ENCODE results near the gene SLC8B1. TPM values are rescaled to one million over a fixed set of nuclear protein-coding genes. Genes with fewer than 3 reads are reported as not detected.
"Not testable (repeated sequence)": the region's sequence is repeated elsewhere in the genome, so short reads cannot be mapped to it uniquely, and the experiment has no call there.

The SLC8B1 gene
- total RNA-seq, 1 donor from 2014 or later, result 41.9 TPM

DNA sequence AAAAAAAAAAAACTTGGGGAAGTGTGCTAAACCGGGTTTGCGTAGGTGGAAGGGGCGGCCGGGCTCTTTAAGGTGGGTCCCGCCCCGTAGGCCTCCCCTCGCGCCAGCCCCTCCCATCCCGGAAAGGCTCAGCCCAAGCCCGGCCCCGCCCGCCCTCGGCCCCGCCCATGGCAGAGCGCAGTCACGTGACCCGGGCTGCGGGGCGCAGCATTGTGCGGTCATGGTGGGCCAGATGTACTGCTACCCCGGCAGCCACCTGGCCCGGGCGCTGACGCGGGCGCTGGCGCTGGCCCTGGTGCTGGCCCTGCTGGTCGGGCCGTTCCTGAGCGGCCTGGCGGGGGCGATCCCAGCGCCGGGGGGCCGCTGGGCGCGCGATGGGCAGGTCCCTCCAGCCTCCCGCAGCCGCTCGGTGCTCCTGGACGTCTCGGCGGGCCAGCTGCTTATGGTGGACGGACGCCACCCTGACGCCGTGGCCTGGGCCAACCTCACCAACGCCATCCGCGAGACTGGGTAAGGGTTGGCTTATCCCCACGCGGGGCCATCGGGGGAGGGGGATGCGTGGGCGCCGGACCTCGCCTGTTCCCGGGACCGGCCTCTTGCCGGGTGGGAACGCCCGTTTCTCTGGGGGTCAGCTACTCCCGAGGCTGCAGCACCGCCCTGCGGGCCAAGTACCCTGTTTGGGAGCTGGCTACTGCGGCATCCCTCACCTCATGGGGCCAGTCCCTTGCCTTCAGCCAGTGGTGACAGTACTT, 23.6 kb upstream of the SLC8B1 start, which contains the start of gene PLBD2:
PLBD2 (plus strand) TSS at position 207 of the 752 bp plus-strand sequence; CDS start at position 221, 14 bp downstream.
- intact Hi-C loops (cut with micrococcal nuclease), result loop anchor here (1.0 kb wide), 8 partner anchors 23 to 608 kb away; partner anchors contain the start of genes OAS2, RBM19, SDSL and SLC8B1

DNA sequence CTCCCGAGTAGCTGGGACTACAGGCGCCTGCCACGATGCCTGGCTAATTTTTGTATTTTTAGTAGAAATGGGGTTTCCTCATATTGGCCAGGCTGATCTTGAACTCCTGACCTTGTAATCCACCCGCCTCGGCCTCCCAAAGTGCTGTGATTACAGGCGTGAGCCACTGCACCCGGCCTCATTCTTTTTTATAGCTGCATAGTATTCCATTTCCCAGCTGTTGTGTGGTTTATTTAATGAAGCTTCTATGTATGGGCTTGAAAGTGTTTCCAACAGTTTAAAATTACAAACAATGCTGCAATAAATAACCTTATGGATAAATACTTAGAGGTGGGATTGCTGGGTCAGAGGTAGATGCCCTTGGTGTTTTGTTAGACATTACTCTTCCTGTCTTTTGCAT, 19.3 kb upstream of the SLC8B1 start:
- intact Hi-C loops (cut with micrococcal nuclease), result not testable (repeated sequence)

- intact Hi-C loops (cut with micrococcal nuclease), result no loop called here
Measured at GRCh38 chr12:113351089-113351488, 16.2 kb upstream of the SLC8B1 start.

DNA sequence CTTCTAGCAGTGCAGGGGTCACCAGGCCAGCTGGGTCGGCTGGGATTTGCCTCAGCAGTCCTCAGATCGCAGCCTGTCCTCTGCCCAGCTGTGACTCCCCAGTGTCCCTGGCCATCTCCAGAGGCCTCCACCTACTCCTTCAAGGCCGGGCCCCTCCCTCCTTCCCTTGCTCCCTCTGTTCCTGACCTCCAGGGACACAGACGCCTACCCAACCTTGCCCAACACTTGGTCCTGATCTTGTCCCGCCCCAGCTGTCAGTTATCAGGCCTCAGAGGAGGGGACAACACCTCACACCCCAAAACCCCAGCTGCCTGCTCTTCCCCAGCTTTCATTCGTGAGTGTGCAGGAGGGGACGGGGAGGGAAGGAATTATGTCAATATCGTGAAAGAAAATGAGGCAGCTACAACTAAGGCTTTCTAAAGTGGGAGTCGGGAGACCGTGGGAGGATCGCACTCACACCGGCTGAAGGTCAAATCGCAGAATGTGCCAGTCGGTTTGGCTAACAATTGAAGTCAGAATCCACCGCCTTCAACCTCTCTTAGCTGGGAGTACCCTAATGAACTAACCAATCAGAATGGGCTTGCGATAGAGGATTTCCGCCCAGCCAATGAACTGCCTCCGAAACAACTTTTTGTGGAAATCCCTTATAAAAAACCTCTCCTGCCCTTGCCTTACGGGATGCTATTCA, 14.1 kb upstream of the SLC8B1 start:
- intact Hi-C loops (cut with micrococcal nuclease), result no loop called here

DNA sequence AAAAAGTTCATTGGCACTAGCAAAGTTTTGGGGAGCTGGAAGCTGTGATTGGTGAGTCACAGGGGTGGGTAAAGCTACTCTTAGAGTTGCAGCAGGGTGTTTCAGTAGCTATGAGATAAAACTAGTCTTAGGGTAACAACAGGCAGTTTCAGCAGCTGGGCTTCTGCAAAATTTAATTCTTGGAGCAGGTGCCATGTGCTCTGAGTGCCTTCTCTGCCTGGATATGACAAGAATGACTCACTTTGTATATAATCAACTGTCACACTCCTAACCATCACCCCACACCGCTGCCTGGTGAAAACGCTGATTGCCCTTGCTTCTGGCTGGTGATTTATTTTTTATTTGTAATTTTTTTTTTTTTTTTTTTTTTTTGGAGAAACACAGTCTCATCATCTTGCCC, 13.0 kb upstream of the SLC8B1 start:
- intact Hi-C loops (cut with micrococcal nuclease), result no loop called here

- intact Hi-C loops (cut with micrococcal nuclease), result no loop called here
Measured at GRCh38 chr12:113347107-113347506, 12.2 kb upstream of the SLC8B1 start.

GRCh38 chr12:113346353-113346752, 11.4 kb upstream of the SLC8B1 start:
- intact Hi-C loops (cut with micrococcal nuclease), result no loop called here

DNA sequence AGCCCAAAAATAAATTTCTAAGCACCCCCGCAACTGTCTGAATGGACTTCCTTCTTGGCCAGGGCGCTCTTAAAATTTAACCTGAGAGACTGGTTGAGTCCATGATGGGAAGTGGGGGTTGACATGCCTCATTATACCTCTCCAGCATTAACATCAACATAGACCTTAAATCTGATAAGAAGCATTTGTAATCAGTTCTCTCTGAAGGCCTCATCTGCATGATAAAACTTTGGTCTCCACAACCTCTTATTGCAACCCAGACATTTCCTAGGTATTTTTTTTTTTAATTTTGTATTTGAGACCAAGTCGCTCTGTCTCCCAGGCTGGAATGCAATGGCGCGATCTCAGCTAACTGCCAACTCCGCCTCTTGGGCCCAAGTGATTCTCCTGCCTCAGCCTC, 10.4 kb upstream of the SLC8B1 start:
- intact Hi-C loops (cut with micrococcal nuclease), result no loop called here

- intact Hi-C loops (cut with micrococcal nuclease), result no loop called here
Measured at GRCh38 chr12:113341535-113341934, 6.6 kb upstream of the SLC8B1 start.

GRCh38 chr12:113340061-113340460, 5.2 kb upstream of the SLC8B1 start:
- intact Hi-C loops (cut with micrococcal nuclease), result no loop called here

DNA sequence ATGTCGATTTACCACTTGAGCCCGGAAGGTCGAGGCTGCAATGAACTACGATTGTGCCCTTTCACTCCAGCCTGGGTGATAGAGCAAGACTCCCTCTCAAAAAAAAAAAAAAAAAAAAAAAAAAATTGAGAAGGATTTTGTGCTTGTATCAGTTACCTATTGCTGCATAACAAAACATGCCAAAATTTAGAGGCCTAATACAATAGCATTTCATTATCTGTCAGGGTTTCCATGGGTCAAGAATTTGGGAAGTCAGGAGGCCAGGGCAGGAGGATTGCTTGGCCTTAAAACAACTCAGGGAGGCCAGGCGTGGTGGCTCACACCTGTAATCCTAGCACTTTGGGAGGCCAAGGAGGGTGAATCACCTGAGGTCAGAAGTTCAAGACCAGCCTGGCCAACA, 4.6 kb upstream of the SLC8B1 start:
- intact Hi-C loops (cut with micrococcal nuclease), result loop anchor here (10.0 kb wide), 1 partner anchor 435 kb away; the partner anchor contains the start of gene OAS1

DNA sequence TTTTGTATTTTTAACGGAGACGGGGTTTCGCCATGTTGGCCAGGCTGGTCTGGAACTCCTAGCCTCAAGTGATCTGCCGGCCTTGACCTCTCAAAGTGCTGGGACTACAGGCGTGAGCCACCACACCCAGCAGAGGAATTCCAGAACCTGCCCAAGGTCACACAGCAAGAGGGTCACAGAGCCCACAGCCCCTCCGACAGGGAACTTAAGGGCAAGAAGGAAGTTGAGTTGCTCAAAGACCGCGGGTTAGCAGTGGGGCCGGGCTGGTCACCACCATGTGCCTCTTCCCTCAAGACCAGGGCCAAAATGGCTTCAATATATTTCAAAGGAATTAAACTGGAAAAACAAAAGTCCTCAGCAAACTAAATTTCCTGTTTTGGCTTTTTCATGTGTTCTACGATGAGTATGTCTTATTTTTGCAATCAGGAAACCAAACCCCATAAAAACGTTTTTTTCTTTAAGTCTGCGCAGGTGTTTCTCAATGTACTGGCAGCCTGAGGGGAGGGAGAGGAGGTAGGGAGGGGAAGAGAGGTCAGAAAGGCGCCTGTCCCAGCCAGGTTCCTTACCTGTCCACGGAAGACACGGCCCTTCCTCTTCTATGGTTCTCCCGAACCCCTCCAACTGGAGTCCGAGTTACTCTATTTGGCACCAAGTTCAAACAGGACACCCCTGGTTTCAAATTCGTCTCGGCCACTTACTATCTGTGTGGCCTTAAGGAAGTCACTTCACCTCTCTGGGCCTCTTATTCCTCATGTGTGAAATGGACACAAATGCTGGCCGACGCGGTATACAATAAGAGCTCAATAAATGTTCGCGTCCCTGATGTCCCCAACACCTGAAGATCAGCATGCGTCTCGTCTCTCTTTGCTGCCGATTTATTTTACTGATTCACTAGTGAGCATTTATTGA, 778 bp downstream of the SLC8B1 start:
- intact Hi-C loops (cut with micrococcal nuclease), result loop anchor here (1.0 to 10.0 kb wide), 2 partner anchors 429 to 632 kb away; partner anchors contain the start of genes OAS1 and RBM19

- intact Hi-C loops (cut with micrococcal nuclease), result loop anchor here (10.0 kb wide), 1 partner anchor 429 kb away; the partner anchor contains the start of gene OAS1
Measured at GRCh38 chr12:113333418-113333750, 1.5 kb downstream of the SLC8B1 start.

- intact Hi-C loops (cut with micrococcal nuclease), result loop anchor here (10.0 kb wide), 1 partner anchor 428 kb away; the partner anchor contains the start of gene OAS1
Measured at GRCh38 chr12:113332688-113333417, 2.1 kb downstream of the SLC8B1 start.

DNA sequence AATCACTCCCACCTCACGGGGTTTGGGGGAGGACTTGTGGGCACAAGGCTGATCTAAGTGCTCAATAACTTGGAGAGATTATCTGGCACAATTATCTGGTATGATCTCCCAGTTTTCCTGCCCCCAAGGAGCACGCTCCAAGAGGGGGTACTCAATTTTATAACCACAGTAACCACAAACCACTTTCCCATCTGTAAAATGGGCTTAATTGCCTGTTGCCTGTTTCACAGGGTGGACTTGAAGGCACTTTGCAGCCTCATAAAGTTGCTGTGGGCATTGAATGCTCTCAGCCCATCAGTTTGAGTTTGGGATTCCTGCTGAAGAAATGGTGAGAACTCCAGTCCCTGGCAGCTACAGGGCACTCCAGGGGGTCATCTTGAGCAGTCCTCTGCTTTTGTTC, 4.4 kb downstream of the SLC8B1 start:
- intact Hi-C loops (cut with micrococcal nuclease), result loop anchor here (10.0 kb wide), 1 partner anchor 426 kb away; the partner anchor contains the start of gene OAS1

DNA sequence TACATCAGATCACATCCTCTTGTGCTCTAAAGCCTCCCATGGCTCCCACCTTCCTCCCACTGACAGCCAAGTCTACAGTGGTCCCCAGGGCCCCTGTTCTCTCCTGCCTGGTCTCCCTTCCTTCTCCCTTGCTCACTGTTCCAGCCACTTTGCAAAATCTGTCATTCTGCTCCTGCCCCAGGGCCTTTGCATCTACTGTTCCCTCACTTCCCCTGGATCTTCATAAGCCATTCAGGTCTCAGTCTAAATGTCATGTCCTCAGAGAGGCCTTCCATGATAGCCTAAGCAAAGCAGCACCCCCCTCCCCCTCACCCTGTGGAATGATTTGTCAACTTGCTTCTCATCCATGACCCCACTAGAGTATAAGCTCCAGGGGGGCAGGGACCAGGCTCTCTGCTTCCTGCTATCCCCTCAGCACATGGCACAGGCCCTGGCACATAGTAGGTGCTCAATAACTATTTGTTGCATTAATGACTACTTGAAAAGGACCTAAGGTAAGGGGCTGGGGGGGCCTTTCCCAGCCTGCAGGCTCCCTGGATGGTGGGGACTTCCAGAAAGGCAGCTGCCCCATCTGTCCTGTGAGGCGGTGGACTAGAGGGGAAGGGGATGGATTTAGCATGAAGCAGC, 5.0 kb downstream of the SLC8B1 start:
- intact Hi-C loops (cut with micrococcal nuclease), result loop anchor here (10.0 kb wide), 1 partner anchor 425 kb away; the partner anchor contains the start of gene OAS1

DNA sequence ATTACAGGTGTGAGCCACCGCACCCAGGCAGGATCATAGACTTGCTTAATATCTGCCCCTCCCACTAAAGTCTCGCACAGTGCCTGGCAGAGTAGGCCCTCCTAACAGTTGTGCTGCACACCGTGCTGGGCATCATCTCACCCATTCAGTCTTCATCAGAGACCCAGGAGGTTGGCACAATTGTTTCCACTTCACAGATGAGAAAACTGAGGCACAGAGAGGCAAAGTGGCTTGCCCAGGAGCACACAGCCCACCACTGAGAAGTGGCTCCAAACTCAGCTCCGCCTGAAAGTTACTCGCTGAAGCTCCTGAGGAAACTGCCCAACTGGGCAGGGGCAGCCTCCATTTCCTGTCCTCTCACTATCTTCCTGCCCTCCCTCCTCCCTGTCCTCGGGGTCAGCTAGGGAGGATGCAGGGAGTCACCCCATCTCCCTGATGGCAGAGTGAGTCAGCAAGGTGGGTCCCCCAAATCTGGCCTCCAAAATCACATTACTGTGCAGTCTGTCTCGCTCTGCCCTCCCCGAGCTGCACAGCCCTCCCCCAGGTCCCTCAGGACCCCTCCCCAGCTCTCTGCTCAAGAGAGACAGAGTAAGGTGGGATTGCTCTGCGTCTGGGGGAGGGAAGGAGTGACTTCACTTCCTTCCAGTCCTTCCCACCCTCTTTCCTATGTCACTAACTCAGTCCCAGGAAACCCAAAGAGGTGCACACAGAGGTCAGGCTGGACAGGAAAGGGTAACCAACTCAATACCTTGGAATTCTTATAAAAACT, 5.7 kb downstream of the SLC8B1 start:
- intact Hi-C loops (cut with micrococcal nuclease), result no loop called here

DNA sequence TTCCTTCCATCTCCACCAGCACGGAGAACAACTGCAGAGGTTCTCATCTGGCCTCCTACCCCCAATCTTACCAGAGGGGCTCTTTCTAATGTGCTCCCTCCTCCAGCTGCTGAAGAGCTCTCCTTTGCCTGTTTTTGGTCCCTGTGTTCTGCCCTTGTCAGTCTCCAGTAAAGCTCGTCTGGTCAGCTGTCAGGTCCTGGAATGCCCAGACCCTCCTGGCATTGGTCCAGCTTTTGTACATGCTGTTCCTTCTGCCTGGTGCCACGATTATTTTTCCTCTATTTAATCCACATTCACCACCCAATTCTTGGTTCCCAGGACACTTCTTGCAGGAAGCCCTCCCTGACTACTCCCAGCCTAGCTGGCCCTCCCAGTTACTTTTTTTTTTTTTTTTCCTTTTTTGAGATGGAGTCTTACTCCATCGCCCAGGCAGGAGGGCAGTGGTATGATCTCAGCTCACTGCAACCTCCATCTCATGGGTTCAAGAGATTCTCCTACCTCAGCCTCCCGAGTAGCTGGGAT, 6.5 kb downstream of the SLC8B1 start:
- intact Hi-C loops (cut with micrococcal nuclease), result no loop called here

DNA sequence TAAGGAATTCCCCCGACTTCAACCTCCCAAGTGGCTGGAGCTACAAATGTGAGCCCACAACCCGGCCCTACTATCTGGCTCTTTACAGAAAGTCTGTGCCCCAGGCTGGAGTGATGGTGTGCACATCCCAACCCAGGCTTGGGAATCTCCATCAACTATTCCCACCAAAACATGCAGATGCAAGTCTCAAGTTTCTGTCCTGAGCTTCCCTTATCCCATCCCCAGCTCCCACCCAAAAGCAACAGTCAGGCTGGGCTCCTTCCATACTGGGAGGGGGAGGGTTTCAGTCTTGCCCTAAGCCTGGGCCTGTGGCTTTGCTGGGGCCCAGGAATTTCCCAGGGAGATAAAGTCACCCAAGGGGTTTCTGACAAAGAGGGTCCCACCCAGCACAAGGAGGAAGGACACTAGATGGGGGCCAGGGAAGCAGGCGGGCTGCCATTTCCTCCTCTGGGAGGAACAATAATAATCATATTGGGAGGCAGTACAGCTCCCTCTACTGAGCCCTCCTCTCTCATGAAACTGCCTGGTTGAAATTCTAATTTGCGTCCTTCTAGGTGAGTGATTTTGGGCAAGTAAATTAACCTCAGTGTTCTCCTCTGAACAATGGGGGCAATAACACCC, 8.0 kb downstream of the SLC8B1 start:
- intact Hi-C loops (cut with micrococcal nuclease), result no loop called here

All from T-helper 1 cell treated with Interleukin-12 subunit alpha and Interleukin-12 subunit beta and Interleukin-4 antibody, amounts not matched to agents 30 ng/mL and 1 ng/mL, for 36 hours (primary cell).